Aorta (tissue), 5 donors: ENCODE data around the gene ZNF684. TPM values are rescaled to one million over a fixed set of nuclear protein-coding genes. Genes with fewer than 3 reads are reported as not detected.
A peak's percentile ranks its signal among the peaks of the same experiment; 100 is the strongest.
"Not testable (repeated sequence)": the region's sequence is repeated elsewhere in the genome, so short reads cannot be mapped to it uniquely, and the experiment has no call there.

Source experiments
- ATAC-seq: fragments of 200-7000 bp; cut with Tn5 transposase; one replicate; pipeline ENCODE4 v1.9.1; 2022; ENCODE audit warnings: moderate library complexity; ENCODE audit not compliant: low FRiP score
- DNase-seq, 2 donors: peaks; one replicate each; pipeline ENCODE4 v3.0.0-alpha.2; 2020
- H3K27ac ChIP-seq, 2 donors: one replicate each; pipeline ENCODE4 v1.5.1; 2013; ENCODE audit warnings: low read length in 2 of 2, mild to moderate bottlenecking in 2 of 2, moderate library complexity in 2 of 2, control low read depth in 1 of 2, inconsistent platforms in 1 of 2, low read depth in 1 of 2
- H3K27me3 ChIP-seq, 2 donors: one replicate each; pipeline ENCODE4 v1.6.1; 2013; ENCODE audit warnings: control low read depth in 1 of 2, low read length in 1 of 2, mild to moderate bottlenecking in 1 of 2, moderate library complexity in 1 of 2; ENCODE audit not compliant: insufficient read depth in 2 of 2, control insufficient read depth in 1 of 2
- H3K36me3 ChIP-seq, 2 donors: one replicate each; pipeline ENCODE4 v1.6.1; 2013; ENCODE audit warnings: control low read depth in 1 of 2, low read length in 1 of 2, mild to moderate bottlenecking in 1 of 2; ENCODE audit not compliant: insufficient read depth in 2 of 2, control insufficient read depth in 1 of 2
- H3K4me1 ChIP-seq, 2 donors: one replicate each; pipeline ENCODE4 v1.6.1; 2013; ENCODE audit warnings: low read length in 2 of 2, control low read depth in 1 of 2, mild to moderate bottlenecking in 1 of 2, moderate library complexity in 1 of 2; ENCODE audit not compliant: insufficient read depth in 2 of 2, control insufficient read depth in 1 of 2
- H3K4me3 ChIP-seq, 2 donors: one replicate each; pipeline ENCODE4 v1.5.1; 2013; ENCODE audit warnings: low read length in 2 of 2, control low read depth in 1 of 2, mild to moderate bottlenecking in 1 of 2
- H3K9me3 ChIP-seq: one replicate; pipeline ENCODE4 v1.6.1; 2013; ENCODE audit warnings: mild to moderate bottlenecking, low read length; ENCODE audit not compliant: control insufficient read depth
- WGBS, 2 donors: extraction: QIAGEN DNeasy Blood & Tissue Kit; methylation state at CpG; one replicate each; pipeline ENCODE4 v1.1.7; 2013; 5-methylcytosine and 5-hydroxymethylcytosine counted together
- intact Hi-C, 2 donors: fragments of 100-400 bp; cut with DNase I; formaldehyde crosslinking; loops; one replicate each; pipeline versions ENCODE4 v1.14.2 to v1.15.0; 2022
- long read RNA-seq, 2 donors: library from polyadenylated mRNA; unstranded; transcript quantifications; one replicate each; pipeline ENCODE4 v2.0.0, GENCODE V29; 2020 to 2021
- polyA plus RNA-seq, 2 donors: library from polyadenylated mRNA; stranded (reverse); fragments of 200-250 nt; gene quantifications; one replicate each; pipeline ENCODE4 v1.2.3, GENCODE V29; 2013
- total RNA-seq, 2 donors: library from RNA; stranded (reverse); fragmentation: NEBNext Ultra II Directional; extraction: Animal tissue kit (Norgen Biotek cat#: 25700); gene quantifications; one replicate each; pipeline ENCODE4 v1.2.1, GENCODE V29; 2021
- donor health status: healthy with polysubstance abuse.
- donor health status: Bipolar disorder and iron deficiency.
- donor health status: DM: no; HTN: no; CAD: no.
- donor health status: DM: no; HTN: no; CAD: no.
- donor health status: DM: yes; HTN: yes; CAD: no.

ZNF684 gene
- 1 to 10 TPM; 3.9 to 6.4 TPM for total RNA-seq
- 1 to 10 TPM; 1.8 to 5.1 TPM for polyA plus RNA-seq
- long read RNA-seq, donor 1, partial matches to known transcripts: 0 of 5 reads
- long read RNA-seq, donor 1, other reads (novel, unspliced or antisense): 0 of 5 reads
- long read RNA-seq, donor 2, partial matches to known transcripts: 0 of 2 reads
- long read RNA-seq, donor 2, other reads (novel, unspliced or antisense): 1 of 2 reads

DNA sequence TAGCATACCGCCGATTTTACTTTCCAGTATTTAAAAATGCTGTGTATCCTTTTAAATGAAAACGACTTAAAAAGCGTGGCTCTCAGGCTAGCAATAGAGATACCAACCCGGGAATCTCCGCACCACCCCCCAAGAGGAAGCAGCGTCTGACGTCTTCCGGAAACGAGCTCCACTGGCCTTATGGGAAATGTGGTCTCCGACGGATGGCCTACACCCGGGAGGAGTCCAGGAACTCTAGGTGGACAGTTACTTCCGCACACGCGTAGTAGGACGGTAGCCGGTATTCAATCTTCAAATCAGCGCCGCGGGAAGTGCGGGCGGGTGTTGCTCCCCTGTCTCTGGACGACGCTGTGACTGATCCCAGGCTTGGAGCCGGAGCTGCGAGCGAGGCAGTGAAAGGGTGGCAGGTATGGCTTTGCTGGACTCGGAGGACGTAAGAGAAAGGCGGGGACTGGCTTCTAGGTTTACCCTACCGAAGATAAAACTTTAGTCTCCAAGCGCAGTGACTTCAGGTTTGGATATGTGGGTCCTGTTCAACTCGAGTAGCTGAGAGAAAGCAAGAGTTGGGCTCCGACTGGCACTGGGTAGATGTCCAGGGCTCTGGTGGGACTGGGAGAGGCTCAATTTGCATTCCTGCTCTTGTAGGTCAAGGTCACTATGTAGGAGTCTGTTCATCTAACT is at the start of gene ZNF684:
Gene ZNF684 (plus strand): TSS at position 257 of the 681 bp plus-strand sequence. CDS start 1,530 bp downstream, outside the sequence.
- Histone ChIP-seq H3K9me3 (no peaks in the 10 kb centered on the region), H3K27me3 (no peaks in the 10 kb centered on the region), H3K4me3 (peak within 1 kb of the TSS; percentile 9 to 61), H3K36me3 (no peaks in the 10 kb centered on the region), H3K27ac (peak within 1 kb of the TSS; percentile 11 to 78), H3K4me1 (peaks cover 0 to 2% of the 10 kb centered on the region in 2 donors)
- ATAC-seq (peak; percentile 98), DNase-seq (peak; percentile 92)
- intact Hi-C loops: no loop called here
- 0% methylated on average over 35 of the region's 35 CpGs for WGBS, 2 donors

DNA sequence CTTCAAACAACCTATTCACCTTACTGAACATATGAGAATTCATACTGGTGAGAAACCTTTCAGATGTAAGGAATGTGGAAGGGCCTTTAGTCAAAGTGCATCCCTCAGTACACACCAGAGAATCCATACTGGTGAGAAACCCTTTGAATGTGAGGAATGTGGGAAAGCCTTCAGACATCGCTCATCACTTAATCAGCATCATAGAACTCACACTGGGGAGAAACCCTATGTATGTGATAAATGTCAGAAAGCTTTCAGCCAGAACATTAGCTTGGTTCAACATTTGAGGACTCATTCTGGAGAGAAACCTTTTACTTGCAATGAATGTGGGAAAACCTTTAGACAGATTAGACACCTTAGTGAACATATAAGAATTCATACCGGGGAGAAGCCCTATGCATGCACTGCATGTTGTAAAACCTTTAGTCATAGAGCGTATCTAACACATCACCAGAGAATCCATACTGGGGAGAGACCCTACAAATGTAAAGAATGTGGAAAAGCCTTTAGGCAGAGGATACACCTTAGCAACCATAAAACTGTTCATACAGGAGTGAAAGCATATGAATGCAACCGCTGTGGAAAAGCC is 36.0 kb upstream of the ZNF684 start:
- Histone ChIP-seq H3K4me3 (no peak overlapping the region), H3K9me3 (peaks cover 12% of the 10 kb centered on the region), H3K27ac (no peak overlapping the region), H3K4me1 (no peaks in the 10 kb centered on the region), H3K36me3 (peaks cover 7 to 13% of the 10 kb centered on the region in 2 donors), H3K27me3 (no peaks in the 10 kb centered on the region)
- DNase-seq (no peak), ATAC-seq (no peak)
- 98 to 99% methylated on average over 4 of the region's 4 CpGs for WGBS, 2 donors
- intact Hi-C loops: no loop called here

DNA sequence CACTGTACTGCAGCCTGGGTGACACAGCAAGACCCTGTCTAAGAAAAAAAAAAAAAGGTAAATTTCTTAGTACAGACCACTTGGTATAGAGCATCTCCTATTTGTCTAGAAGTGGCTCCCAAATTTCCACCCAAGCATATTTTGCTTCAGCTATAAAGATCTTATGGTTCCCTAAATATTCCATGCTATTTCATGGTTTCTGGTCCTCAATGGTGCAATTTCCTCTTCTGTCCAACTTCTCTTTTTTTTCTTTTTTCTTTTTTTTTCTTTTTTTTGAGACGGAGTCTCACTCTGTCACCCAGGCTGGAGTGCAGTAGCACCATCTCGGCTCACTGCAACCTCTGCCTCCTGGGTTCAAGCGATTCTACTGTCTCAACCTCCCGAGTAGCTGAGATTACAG is 28.8 kb upstream of the ZNF684 start:
- H3K27me3 ChIP-seq, H3K9me3 ChIP-seq, H3K4me1 ChIP-seq, DNase-seq, intact Hi-C loops, H3K27ac ChIP-seq, ATAC-seq, H3K4me3 ChIP-seq, H3K36me3 ChIP-seq: not testable (repeated sequence)
- WGBS, 2 donors: 96 to 97% methylated on average over 4 of the region's 4 CpGs

DNA sequence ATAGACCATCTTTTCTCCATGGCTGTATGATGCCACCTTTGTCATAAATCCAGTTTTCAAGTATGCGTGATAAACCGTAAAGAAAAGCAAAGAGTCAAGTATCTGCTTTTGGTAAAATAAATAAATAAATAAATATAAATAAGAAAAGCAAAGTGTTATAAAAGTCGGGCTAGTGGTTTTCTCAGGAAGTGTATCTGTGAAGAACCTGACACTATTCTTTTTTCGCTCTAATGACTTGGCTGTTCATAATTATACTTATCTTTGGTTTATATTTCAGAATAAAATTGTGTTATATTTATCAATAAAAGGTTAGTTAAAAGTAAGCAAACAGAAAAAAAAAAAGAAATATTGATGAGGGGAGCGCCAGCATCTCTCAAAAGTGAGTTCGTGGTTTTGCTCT is 23.5 kb upstream of the ZNF684 start:
- peaks cover 0 to 4% of the 10 kb centered on the region in 2 donors for H3K36me3 ChIP-seq
- no peaks in the 10 kb centered on the region for H3K9me3 ChIP-seq
- ATAC-seq: no peak
- no peak for DNase-seq
- peak overlapping the region in 1 of 2 donors; percentile 39 for H3K27ac ChIP-seq
- H3K4me3 ChIP-seq: peak overlapping the region; percentile 47 to 92
- H3K4me1 ChIP-seq: peaks cover 0 to 4% of the 10 kb centered on the region in 2 donors
- no peaks in the 10 kb centered on the region for H3K27me3 ChIP-seq
- intact Hi-C loops: no loop called here
- WGBS, 2 donors: 63 to 67% methylated on average over 6 of the region's 6 CpGs

DNA sequence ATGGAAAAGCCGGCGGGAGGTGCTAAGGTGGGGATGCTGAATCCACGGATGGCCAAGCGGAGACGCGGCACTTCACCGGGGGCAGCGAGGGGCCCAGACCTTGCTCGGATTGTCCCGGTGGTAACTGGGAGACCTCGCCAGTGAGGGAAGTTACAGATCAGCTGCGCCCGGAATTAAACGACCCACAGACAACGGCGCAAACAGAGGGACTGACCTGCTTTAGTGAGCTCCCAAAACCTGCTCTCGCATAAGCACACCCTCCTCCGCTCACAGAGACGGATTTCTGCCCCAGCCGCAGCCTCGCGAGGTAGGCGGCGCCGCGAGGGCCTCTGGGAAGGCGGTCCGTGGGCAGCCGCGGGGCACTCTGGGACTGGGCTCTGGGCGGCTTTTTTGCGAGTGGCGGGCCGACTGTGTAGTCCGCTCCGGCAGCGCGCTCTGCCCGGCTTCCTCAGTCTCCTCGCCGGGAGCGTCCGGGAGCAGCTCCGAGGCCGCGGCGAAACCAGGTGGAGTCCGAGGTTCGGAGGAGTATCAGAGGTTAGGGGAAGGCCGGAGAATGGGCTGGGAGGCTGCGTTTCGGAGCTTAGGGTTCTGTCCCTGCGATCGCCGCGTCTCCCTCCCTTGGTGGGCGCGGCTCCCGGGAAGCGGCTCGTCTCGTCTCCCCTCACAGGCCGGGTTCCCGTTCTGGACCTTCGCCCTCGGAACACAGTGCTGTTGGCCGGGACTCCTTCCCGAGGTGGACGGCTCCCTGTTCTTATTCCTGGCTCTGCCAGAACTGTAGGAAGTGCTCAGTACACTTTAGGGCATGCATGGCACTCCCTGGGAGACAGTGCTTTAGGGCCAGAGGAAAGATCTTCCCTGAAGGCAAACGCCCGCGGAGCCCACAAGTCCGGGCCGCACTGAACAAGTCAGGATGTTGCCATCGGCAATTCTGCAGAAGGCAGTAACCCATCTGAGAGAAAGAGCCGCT is 22.8 kb upstream of the ZNF684 start, which contains the start of gene EXO5:
Gene EXO5 (plus strand): TSS at position 393 of the 967 bp plus-strand sequence. CDS start 5,778 bp downstream, outside the sequence.
- DNase-seq (peak; percentile 91 to 95), ATAC-seq (peak; percentile 96)
- 0% methylated on average over 74 to 76 of the region's 76 CpGs for WGBS, 2 donors
- Histone ChIP-seq H3K9me3 (no peaks in the 10 kb centered on the region), H3K36me3 (peaks cover 0 to 3% of the 10 kb centered on the region in 2 donors), H3K27me3 (no peaks in the 10 kb centered on the region), H3K4me3 (peak within 1 kb of the TSS; percentile 47 to 92), H3K27ac (peak within 1 kb of the TSS in 1 of 2 donors; percentile 56), H3K4me1 (peaks cover 0 to 4% of the 10 kb centered on the region in 2 donors)
- intact Hi-C loops: no loop called here

DNA sequence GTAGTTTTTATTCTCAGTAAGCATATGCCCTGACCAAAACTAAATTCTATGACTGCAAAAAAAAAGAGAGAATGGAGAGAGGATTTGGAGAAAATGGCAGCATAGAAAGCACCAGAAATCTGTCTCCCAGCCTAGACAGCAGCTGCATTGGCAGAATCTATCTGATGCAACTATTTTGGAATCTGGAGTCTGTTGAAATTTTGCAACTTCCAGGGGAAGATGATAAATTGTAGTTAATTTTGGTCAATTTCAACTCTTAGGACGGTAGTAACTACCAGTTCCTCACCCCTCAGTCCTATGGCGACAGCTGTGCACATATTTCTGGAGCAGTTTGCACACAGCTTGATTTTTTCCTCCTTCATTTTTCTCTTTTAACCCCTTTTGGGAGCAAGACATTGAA is 11.9 kb upstream of the ZNF684 start:
- Histone ChIP-seq H3K4me1 (no peaks in the 10 kb centered on the region), H3K27ac (no peak overlapping the region), H3K36me3 (peaks cover 0 to 4% of the 10 kb centered on the region in 2 donors), H3K4me3 (no peak overlapping the region), H3K27me3 (no peaks in the 10 kb centered on the region), H3K9me3 (no peaks in the 10 kb centered on the region)
- ATAC-seq: no peak
- intact Hi-C loops: no loop called here
- WGBS, 2 donors: 67 to 68% methylated on average over 2 of the region's 2 CpGs
- DNase-seq: no peak

DNA sequence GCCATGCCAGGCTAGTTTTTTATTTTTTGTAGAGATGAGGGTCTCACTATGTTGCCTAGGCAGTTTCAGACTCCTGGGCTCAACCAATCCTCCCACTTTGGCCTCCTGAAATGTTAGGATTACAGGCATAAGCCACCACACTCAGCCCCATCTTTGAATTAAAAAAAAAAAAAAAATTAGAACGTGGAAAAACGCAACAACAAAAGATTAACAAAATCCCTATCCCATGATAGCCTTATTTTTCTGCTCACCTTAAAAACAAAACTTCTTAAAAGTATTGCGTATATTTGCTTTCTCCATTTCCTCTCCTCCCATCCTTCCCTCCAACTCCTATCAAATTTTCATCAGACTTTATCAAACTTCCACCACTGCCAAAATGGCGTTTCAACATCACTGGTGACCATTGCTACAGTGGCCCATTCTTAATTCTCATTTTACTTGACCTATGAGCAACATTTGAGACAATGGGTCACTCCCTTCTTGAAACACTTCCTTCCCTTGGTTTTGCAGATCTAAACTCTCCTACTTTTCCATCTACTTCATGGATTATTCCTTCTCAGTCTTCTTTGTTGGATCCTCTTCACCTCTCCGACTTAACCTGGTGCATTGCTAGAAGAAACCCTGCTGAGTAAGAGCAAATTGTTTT is 579 bp upstream of the ZNF684 start:
- intact Hi-C loops: no loop called here
- Histone ChIP-seq H3K27ac (peak overlapping the region in 1 of 2 donors; percentile 11), H3K36me3 (no peaks in the 10 kb centered on the region), H3K9me3 (no peaks in the 10 kb centered on the region), H3K27me3 (no peaks in the 10 kb centered on the region), H3K4me3 (peak overlapping the region; percentile 9 to 61), H3K4me1 (peaks cover 0 to 2% of the 10 kb centered on the region in 2 donors)
- 27 to 30% methylated on average over 5 of the region's 5 CpGs for whole genome bisulfite sequencing, 2 donors
- no peak for DNase-seq
- peak; percentile 55 for ATAC-seq

DNA sequence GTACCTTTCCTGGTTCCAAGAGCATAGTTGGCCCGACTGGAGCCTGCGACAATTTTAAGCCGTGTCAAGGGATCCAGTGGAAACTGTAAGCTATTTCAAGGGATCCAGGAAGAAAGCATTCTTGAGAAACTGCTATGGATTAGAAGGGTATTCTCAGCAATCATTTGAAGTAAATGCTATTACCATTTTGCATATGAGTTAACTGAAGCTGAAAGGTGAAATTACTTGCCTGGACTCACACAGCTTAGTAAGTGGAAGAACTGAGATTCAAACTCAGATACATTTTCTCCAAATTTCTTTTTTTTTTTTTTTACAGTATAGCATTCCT is 589 bp downstream of the ZNF684 start:
- H3K4me1 ChIP-seq: peaks cover 0 to 2% of the 10 kb centered on the region in 2 donors
- ATAC-seq (no peak), DNase-seq (no peak)
- 0 to 2% methylated on average over 3 of the region's 3 CpGs for WGBS, 2 donors
- H3K4me3 ChIP-seq: peak overlapping the region; percentile 9 to 61
- H3K36me3 ChIP-seq: no peaks in the 10 kb centered on the region
- no peaks in the 10 kb centered on the region for H3K9me3 ChIP-seq
- peak overlapping the region in 1 of 2 donors; percentile 78 for H3K27ac ChIP-seq
- intact Hi-C loops: no loop called here
- H3K27me3 ChIP-seq: no peaks in the 10 kb centered on the region
